NCI-H146 (cell line): Measurements from ENCODE around the gene NTM.

Source experiments
- DNase-seq: peaks from one replicate; lab custom pipeline; 2025; lab: John Stamatoyannopoulos, UW

The NTM gene

DNA sequence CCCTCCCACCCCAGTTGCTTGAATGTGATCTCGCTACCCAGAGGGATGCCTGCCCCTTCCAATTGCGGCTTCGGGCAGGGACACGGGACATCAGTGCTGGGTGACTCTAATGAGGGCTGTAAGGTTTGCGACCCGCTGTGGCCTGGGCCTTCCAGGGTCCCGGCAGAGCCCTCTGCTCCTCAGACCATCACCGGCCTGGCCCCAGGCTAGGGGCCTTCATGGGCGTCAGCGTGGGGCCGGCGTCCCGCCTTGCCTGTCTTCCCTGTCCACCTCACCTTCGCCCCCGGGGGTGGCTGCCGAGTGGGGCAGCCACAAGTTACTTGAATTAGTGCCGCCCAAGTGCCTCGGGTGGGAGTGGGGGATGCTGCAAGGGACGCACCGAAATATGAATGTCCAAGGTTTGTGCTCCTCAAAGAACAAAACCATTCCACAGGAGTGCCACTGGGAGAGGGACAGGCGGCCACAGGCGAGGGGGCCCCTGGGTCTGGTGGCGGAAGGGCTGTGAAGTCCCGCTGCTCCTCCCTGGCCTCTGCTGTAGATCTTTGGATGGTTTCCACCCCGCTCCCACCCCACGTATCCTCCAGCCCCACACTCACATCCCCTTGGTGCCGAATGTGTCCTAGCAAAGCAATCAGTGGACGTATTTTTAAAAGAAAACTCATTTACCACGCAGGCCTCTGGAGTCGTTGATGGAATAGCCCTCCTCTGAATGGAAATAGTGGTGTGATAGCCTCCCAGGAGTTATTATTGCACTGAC lies 317.1 kb downstream of the NTM start:
- DNase-seq = no peak

DNA sequence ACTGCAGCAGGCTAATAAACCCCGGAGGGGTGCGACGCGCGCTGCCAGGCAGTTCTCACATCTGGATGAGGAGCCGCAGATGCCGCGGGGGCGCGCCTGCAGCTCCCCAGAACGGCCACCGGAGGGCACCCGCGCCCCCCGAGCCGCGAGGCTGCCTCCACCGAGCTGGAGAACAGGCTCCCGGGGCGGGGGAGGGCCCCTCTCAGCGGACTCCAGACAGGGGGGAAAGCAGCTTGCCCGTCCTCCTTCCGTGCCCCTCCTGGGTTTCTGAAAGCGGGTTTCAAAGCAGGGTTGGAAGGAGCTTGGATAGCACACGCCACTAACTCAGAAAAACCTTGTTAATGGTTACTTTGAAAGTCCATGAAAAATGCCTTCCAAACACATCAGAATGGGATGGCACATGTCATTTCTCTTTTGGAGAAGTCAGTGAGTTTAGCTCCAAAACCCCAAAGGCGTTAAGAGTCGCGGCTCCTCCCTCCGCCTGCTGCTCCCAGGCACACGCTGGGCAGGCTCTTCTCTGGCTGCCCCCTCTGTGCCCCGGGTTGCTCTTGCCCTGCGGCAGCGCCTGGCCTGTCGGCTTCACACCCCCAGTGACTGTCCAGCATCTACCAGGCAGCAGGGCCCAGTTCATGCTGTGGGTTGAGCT lies 317.8 kb downstream of the NTM start:
- no peak for DNase-seq

GRCh38 chr11:131689049-131689925 lies 318.9 kb downstream of the NTM start:
- no peak for DNase-seq

- DNase-seq = no peak
These were observed 319.9 kb downstream of the NTM start for GRCh38 chr11:131690362-131690761.

GRCh38 chr11:131690776-131691175 lies 320.4 kb downstream of the NTM start:
- DNase-seq = no peak

GRCh38 chr11:131691181-131692041 lies 321.0 kb downstream of the NTM start:
- DNase-seq = peak; percentile 51

GRCh38 chr11:131692151-131692550 lies 321.7 kb downstream of the NTM start:
- no peak for DNase-seq

DNA sequence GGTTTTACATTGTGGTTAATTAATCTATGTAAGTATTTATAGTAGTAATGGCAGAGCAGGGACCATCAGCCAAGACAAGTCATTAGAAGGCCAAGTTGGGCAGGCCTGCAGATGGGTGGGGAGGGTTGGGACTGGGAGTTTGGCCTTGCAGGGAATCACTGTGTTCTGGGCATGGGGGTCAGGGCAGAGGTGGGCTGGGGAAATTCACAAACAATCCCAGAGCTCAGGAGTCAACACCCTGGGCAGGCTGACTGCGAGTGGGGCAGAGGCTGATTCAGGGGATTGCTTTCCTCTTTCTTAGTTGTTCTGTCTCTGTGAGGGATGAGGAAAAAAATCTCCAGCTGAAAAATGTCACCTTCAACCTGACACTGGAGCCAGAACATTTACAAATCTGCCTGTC lies 322.5 kb downstream of the NTM start:
- DNase-seq = no peak

DNA sequence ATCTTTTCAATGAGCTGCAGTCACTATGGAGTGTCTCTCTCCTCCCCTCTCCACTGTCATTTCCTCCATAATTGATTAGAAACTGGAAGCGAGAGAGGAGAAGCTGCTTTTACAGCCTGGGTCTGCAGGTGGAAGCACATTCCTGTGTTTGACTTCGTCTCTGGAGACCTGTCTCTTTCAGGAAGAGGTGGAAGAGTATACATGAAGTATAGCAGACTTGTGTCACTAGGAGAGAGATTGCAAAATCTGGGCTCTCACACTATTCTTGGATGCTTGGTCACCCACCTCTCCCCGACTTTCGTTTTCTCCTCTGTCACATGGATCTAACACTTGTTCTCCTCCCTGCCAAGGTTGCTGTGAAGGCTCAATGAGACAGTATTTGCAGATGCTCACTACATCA lies 323.3 kb downstream of the NTM start:
- no peak for DNase-seq

- peak; percentile 41 for DNase-seq
These were observed 324.4 kb downstream of the NTM start for GRCh38 chr11:131694526-131695424.

GRCh38 chr11:131695889-131696429 lies 325.5 kb downstream of the NTM start:
- DNase-seq = no peak

DNA sequence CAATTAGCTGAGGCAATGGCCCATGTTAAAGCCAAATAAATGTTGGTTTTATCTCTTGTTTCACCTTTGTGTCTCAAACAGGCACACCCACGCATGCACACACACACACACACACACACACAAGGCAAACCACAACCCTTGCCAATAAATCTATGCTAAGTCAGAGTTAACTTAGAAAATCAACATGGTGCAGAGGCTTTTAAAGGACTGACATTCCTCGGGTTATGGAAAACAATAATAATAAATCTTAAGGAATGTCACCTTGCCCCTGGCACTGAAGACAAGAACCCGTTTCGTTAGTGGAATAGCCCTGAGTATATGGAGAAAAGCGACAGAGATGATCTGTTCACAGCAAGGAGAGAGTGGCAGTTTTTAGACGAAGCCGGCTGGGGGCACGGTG lies 326.3 kb downstream of the NTM start:
- DNase-seq = no peak

DNA sequence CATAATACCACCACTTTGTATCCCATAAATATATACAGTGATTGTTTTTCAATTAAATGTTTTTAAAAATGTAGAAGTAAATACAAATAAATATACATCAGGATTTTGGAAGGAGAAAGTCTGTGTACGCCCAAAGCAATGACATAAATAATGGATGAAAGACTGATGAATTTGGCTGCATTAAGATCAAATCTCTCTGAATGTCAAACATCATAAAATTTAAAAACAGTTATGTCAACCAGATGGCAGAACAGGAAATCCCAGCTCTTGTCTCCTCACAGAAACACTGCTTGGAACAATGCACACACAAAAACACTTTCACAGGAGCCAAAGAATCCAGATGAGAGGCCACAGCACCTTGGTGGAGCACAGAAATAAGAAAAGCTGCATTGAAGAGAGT lies 332.9 kb downstream of the NTM start:
- no peak for DNase-seq

GRCh38 chr11:131704682-131705081 lies 334.3 kb downstream of the NTM start:
- no peak for DNase-seq

DNA sequence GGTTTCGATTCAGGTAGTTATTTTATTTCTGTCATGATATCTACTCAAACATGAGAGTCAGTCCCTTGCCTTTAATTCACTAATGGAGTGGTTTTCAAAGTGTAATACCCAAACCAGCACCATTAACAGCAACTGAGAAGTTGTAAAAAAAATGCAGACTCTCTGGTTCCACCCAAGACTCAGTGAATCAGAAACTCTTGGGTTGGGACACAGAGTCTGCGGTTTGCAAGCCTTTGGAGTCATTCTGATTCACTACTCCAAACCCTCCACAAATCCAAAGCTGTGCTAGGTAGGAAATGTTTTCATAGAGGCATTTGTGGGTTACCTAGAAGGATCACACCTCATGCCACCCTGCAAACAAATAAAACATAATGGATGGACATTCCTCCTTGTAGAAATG lies 340.1 kb downstream of the NTM start:
- DNase-seq = no peak

GRCh38 chr11:131712897-131713296 lies 342.5 kb downstream of the NTM start:
- DNase-seq = no peak

- DNase-seq = no peak
These were observed 343.2 kb downstream of the NTM start for GRCh38 chr11:131713529-131714134.

DNA sequence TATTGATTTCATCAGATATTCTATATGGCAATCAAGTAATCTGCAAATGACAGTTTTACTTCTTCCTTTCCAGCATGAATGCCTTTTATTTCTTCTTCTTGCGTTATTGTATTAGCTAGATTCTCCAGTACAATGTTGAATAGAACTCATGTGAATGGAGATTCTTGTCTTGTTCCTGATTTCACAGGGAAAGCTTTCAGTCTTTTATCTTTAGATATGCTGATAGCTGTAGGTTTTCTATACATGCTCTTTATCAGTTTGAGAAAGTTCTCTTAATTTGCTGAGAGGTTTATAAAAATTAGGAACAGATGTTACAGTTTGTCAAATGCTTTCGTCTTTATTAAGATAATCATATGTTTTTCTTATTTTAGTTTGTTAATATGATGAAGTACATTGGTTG lies 347.2 kb downstream of the NTM start:
- DNase-seq = no peak

DNA sequence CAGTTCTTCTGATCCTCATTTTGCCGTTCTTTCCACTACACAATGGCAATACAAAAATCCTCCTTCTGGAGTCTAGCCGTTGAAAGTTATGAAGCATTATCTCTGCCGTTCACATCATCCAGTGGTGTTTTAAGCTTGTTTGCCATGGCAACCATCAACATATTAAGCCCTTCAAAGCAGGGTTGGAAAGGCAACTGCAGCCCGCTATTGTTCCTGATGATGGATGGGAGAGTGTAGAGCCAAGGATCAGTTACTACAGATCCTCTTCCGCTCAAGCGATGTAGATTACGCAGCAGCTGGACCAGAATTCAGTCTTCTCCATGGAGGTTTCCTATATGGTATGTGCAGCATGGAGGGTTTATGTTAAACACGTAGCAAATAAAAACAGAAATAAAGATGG lies 352.7 kb downstream of the NTM start:
- no peak for DNase-seq

DNA sequence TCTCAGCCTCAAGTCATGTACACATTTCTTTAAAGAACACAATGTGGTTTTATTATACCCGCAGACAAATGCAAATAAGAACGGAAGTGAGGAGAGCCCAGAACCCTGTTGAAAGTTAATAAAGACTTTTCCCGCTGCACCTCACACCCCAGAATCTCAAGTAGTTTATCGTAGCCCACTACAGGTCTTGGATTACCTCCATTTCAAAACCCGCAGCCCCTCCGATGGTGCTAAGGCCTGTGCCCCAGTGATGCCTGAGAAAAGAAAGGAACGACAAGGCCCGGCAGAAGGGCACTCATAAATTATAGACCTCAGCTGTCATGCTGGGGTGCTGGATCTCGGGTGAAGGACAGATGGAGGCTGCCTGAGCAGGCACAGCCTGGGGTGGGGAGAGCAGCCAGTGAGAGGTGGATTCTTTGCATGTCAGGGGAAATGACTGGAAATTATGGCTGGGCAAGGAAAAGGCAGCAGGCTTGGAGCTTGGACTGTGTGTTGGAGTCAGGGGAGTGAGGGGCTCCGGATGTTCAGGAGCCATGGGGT lies 354.1 kb downstream of the NTM start:
- no peak for DNase-seq
